Gastrocnemius medialis (tissue), 4 donors: Measurements from ENCODE around the gene CALY. TPM values are rescaled to one million over a fixed set of nuclear protein-coding genes. Genes with fewer than 3 reads are reported as not detected.

ENCODE experiments used
- ATAC-seq, 2 donors: fragments of 150-250 bp; one replicate each; pipeline ENCODE4 v1.9.1; 2016
- DNase-seq, 2 donors: peaks; one replicate each; pipeline ENCODE4 v3.0.0-alpha.2; 2019
- H3K27ac ChIP-seq, 4 donors: fragments of 200-600 bp; sonication (generic); 1 replicate in 1 of 4; 2 replicates in 3 of 4; pipeline ENCODE4 v1.5.1; 2016 to 2018; ENCODE audit warnings: mild to moderate bottlenecking in 2 of 4, moderate library complexity in 1 of 4
- H3K27me3 ChIP-seq, 3 donors: fragments of 200-600 bp; sonication (generic) in 2 of 3; 1 replicate in 1 of 3; 2 replicates in 2 of 3; pipeline versions ENCODE4 v1.5.1 to v1.6.0; 2016 to 2019; ENCODE audit warnings: mild to moderate bottlenecking in 1 of 3, moderate library complexity in 1 of 3
- H3K36me3 ChIP-seq, 2 donors: fragments of 200-600 bp; sonication (generic) in 1 of 2; one replicate each; pipeline ENCODE4 v1.5.1; 2017 to 2018
- H3K4me1 ChIP-seq, 2 donors: fragments of 200-600 bp; sonication (generic) in 1 of 2; one replicate each; pipeline ENCODE4 v1.5.1; 2016 to 2017; ENCODE audit warnings: mild to moderate bottlenecking in 2 of 2
- H3K4me3 ChIP-seq, 4 donors: fragments of 200-600 bp; sonication (generic) in 3 of 4; 1 replicate in 1 of 4; 2 replicates in 3 of 4; pipeline ENCODE4 v1.5.1; 2016 to 2019; ENCODE audit warnings: mild to moderate bottlenecking in 2 of 4
- H3K9me3 ChIP-seq, 3 donors: fragments of 200-600 bp; sonication (generic) in 2 of 3; 1 replicate in 1 of 3; 2 replicates in 2 of 3; pipeline ENCODE4 v1.5.1; 2016 to 2019
- CTCF ChIP-seq, 5 experiments: fragments of 450-650 bp in 3 of 5; fragments of 200-600 bp in 2 of 5; sonication (generic) in 2 of 5; IDR thresholded peaks in 4 of 5; conservative IDR thresholded peaks in 1 of 5; 1 replicate in 4 of 5; 2 replicates in 1 of 5; pipeline ENCODE4 v1.5.1; 2016 to 2019; ENCODE audit warnings: antibody characterized with exemption in 5 of 5, mild to moderate bottlenecking in 3 of 5, moderate library complexity in 3 of 5
- POLR2A ChIP-seq, 2 donors: fragments of 450-650 bp; IDR thresholded peaks; one replicate each; pipeline ENCODE4 v1.6.1; 2017; ENCODE audit warnings: antibody characterized with exemption in 2 of 2, mild to moderate bottlenecking in 2 of 2, moderate library complexity in 2 of 2
- in situ Hi-C, 4 donors: fragments of 200-750 bp; cut with MboI; loops; one replicate each; pipeline versions ENCODE4 v1.15.0 to v1.8.0; 2017; ENCODE audit warnings: low sequenced_read_pairs in 4 of 4
- intact Hi-C: fragments of 100-400 bp; cut with DNase I; formaldehyde crosslinking; loops from one replicate; pipeline ENCODE4 v1.15.1; 2023; ENCODE audit warnings: low total_unique reads
- total RNA-seq, 4 donors: library from RNA; depleted of rRNA; stranded (reverse); fragments of >200 nt; gene quantifications; one replicate each; pipeline versions ENCODE4 v1.1.0 to v1.2.3, GENCODE V29; 2016

The CALY gene
- total RNA-seq, 4 donors from 2014 or later = not detected

GRCh38 chr10:133316732-133317131, 20.0 kb downstream of the CALY start:
- in situ Hi-C loops (no loop called here), intact Hi-C loops (no loop called here)
- Histone ChIP-seq H3K9me3 (no peaks in the 10 kb centered on the region), H3K4me3 (no peak overlapping the region), H3K4me1 (peaks cover 0 to 3% of the 10 kb centered on the region in 2 donors), H3K27me3 (peaks cover 13 to 30% (median 16%) of the 10 kb centered on the region in 3 donors), H3K27ac (no peak overlapping the region), H3K36me3 (peaks cover 0 to 10% of the 10 kb centered on the region in 2 donors)
- no peak for TF ChIP-seq CTCF (IDR thresholded peaks at IDR 0.05 in 4 of 5, conservative IDR thresholded peaks at IDR 0.05 in 1 of 5)
- TF ChIP-seq POLR2A (IDR thresholded peaks at IDR 0.05) = no peak
- DNase-seq = no peak
- ATAC-seq = no peak

GRCh38 chr10:133316266-133316665, 20.4 kb downstream of the CALY start:
- H3K4me1 ChIP-seq = peaks cover 0 to 3% of the 10 kb centered on the region in 2 donors
- peaks cover 0 to 15% of the 10 kb centered on the region in 2 donors for H3K36me3 ChIP-seq
- in situ Hi-C loops = no loop called here
- H3K4me3 ChIP-seq = no peak overlapping the region
- H3K9me3 ChIP-seq = no peaks in the 10 kb centered on the region
- ATAC-seq (no peak), DNase-seq (no peak)
- no peak for TF ChIP-seq POLR2A (IDR thresholded peaks at IDR 0.05)
- H3K27ac ChIP-seq = no peak overlapping the region
- H3K27me3 ChIP-seq = peaks cover 12 to 27% (median 16%) of the 10 kb centered on the region in 3 donors
- intact Hi-C loops = no loop called here

- DNase-seq (no peak), ATAC-seq (no peak)
- H3K4me3 ChIP-seq = no peak overlapping the region
- peaks cover 11 to 23% (median 15%) of the 10 kb centered on the region in 3 donors for H3K27me3 ChIP-seq
- no peak for TF ChIP-seq CTCF (IDR thresholded peaks at IDR 0.05 in 4 of 5, conservative IDR thresholded peaks at IDR 0.05 in 1 of 5)
- TF ChIP-seq POLR2A (IDR thresholded peaks at IDR 0.05) = no peak
- no peak overlapping the region for H3K27ac ChIP-seq
- intact Hi-C loops = no loop called here
- no peaks in the 10 kb centered on the region for H3K9me3 ChIP-seq
- peaks cover 0 to 3% of the 10 kb centered on the region in 2 donors for H3K4me1 ChIP-seq
- peaks cover 0 to 16% of the 10 kb centered on the region in 2 donors for H3K36me3 ChIP-seq
- in situ Hi-C loops = no loop called here
Measured at GRCh38 chr10:133315847-133316246, 20.8 kb downstream of the CALY start.

GRCh38 chr10:133314911-133315310, 21.8 kb downstream of the CALY start:
- intact Hi-C loops (no loop called here), in situ Hi-C loops (no loop called here)
- no peak for ATAC-seq
- Histone ChIP-seq H3K4me1 (peaks cover 0 to 3% of the 10 kb centered on the region in 2 donors), H3K4me3 (no peak overlapping the region), H3K9me3 (no peaks in the 10 kb centered on the region), H3K27ac (no peak overlapping the region), H3K36me3 (peaks cover 0 to 24% of the 10 kb centered on the region in 2 donors), H3K27me3 (peaks cover 6 to 15% (median 10%) of the 10 kb centered on the region in 3 donors)
- no peak for TF ChIP-seq CTCF (IDR thresholded peaks at IDR 0.05 in 4 of 5, conservative IDR thresholded peaks at IDR 0.05 in 1 of 5)
- TF ChIP-seq POLR2A (IDR thresholded peaks at IDR 0.05) = no peak
- DNase-seq = no peak

GRCh38 chr10:133313192-133313591, 23.5 kb downstream of the CALY start:
- Histone ChIP-seq H3K27me3 (no peaks in the 10 kb centered on the region), H3K4me3 (no peak overlapping the region), H3K36me3 (peaks cover 0 to 24% of the 10 kb centered on the region in 2 donors), H3K9me3 (no peaks in the 10 kb centered on the region), H3K27ac (peak overlapping the region in 1 of 4 donors; percentile 26), H3K4me1 (peaks cover 0 to 3% of the 10 kb centered on the region in 2 donors)
- in situ Hi-C loops (no loop called here), intact Hi-C loops (no loop called here)
- ATAC-seq (no peak), DNase-seq (no peak)
- TF ChIP-seq POLR2A (IDR thresholded peaks at IDR 0.05) = no peak
- no peak for TF ChIP-seq CTCF (IDR thresholded peaks at IDR 0.05 in 4 of 5, conservative IDR thresholded peaks at IDR 0.05 in 1 of 5)
